T-helper 9 cell (primary cell): ENCODE data around the gene OR52A1.

Source experiments
- DNase-seq: peaks from one replicate; pipeline ENCODE4 v3.0.0-alpha.2; 2020

Gene OR52A1

DNA sequence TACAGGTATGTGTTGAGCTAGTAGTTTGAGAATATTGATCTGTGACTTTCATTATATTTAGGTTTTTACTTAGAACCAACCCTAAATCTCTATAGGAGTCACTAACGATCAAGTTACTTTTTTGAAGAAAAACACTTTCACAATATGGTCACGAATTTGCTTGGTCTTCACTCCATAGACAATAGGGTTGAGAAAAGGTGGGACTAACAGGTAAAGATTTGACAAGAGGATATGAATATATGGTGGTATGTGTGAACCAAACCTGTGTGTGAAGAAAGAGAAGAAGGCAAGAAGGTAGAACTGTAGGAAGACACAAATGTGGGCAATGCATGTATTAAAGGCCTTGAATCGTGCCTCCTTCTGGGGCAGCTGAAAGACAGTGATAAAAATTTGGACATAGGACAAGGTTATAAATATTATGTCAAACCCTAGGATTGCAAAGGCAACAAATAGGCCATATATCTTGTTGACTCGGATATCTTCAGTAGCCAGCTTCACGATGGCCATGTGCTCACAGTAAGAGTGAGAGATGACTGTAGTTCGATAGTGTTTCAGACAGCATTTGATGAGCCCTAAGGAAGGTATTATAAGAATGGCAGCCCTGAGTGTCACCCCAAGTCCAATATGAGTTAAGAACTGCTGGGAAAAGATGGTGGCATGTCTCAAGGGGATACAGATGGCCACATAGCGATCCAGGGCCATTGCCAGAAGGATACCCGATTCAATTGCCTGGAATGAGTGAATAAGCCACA lies 22.8 kb downstream of the OR52A1 start:
- DNase-seq = no peak

DNA sequence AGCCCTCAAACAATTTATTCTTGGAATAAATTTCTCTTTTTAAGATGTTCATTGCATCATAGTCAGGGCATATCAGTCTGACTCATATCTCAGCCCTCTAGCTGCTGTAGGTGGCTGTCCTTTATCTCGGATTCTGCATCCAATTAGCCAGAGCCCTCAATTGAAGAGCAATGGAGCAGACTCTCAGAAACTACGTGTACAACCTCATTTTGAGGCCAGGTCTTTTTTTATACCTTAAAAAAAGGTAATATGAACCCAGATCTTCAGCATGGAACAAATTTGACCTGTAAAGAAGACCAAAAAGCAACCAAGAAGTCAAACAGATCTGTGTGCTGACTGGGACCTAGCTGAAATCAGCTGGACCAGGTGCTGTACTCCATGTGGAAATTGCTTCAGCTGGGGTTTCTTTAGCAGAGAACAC lies 25.1 kb downstream of the OR52A1 start:
- DNase-seq = no peak

DNA sequence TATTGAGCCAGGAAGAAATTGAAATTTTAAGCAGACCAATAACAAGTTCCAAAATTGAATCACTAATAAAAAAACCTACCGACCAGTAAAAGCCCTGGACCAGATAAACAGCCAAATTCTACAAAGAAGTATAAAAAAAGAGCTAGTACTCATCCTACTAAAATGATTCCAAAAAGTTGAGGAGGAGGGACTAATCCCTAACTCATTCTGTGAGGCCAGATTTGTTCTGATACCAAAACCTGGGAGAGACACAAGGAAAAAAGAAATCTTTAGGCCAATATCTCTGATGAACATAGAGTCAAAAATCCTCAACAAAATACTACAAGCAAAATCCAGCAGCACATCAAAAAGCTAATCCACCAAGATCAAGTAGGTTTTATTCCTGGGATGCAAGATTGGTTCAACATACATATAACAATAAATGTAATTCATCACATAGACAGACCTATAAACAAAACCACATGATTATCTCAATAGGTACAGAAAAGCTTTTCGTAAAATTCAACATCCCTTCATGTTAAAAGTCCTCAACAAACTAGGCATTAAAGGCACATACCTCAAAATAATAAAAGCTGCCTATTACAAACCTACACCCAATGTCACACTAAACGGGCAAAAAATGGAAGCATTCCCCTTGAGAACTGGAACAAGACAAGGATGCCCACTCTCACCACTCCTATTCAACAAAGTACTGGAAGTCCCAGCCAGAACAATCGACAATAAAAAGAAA lies 29.5 kb downstream of the OR52A1 start:
- DNase-seq = no peak

DNA sequence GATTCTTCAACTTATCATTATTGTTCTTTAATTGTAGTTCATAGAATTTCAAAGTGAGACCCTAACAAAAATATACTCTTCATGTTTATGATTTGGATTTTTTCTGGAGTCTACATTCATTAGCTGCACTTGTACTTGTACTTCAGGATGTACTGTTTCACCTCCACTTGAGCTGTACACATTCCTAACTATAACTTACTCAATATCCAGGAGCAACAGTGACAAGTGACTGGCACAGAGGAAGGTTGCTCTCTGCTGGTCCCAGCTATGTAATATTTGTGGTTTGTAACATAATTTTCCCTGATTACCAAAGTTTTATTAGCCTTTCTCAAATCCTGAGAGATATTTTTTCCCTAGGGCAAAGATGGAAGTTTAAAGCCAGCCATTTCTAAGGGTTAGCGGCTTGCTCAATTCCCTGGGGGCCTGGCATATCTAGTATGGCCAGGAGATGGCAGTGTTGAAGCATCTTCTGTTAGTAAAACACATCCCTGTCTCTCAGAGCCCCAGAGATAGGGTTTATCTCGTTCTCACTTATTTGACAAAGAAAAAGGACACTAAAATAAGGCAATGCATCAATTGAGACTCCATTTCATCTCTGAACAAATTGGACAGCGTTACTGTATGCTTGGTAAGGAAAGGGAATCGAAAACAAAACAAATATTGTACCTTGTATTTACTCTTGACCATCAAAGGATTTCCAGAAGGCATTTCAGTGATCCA lies 30.6 kb downstream of the OR52A1 start:
- peak; percentile 1 for DNase-seq

DNA sequence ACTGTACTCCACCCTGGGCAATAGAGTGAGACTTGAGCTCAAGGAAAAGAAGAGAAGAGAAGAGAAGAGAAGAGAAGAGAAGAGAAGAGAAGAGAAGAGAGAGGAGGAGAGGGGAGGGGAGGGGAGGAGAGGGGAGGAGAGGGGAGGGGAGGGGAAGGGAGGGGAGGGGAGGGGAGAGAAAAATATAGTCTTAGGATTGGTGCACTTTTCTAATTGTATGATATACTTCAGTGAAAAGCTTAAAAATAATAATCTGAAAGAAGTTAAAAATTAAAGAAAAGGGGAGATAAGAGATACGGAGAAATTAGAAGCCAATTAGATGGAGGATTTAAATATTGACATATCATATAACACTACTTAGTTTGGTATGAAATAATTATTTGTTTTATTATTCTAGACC lies 35.7 kb downstream of the OR52A1 start:
- no peak for DNase-seq

DNA sequence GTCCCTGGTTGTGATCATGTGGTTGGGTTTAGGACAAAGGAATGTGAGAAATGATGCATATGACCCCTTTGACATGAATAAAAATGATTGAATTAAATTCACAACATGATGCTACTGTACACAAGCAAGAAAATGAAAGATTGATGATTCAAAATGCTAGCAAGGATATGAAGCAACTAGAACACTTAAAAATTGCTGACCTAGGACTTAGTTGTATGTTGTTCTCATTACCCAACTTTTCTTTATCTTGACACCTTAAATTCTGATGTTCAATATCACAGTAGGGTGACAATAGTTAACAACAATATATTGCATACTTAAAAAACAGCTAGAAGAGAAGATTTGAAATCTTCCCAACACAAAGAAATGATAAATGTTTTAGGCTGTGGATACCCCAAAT lies 37.0 kb downstream of the OR52A1 start:
- no peak for DNase-seq

DNA sequence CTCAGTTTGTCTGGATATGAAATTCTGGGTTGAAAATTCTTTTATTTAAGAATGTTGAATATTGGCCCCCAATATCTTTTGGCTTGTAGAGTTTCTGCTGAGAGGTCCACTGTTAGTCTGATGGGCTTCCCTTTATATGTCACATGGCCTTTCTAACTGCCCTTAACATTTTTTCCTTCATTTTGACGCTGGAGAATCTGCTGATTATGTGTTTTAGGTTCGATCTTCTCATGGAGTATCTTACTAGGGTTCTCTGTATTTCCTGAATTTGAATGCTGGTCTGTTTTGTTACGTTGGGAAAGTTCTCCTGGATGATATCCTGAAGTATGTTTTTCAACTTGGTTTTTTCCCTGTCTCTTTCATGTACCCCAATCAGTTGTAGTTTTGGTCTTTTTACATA lies 39.2 kb downstream of the OR52A1 start:
- no peak for DNase-seq

DNA sequence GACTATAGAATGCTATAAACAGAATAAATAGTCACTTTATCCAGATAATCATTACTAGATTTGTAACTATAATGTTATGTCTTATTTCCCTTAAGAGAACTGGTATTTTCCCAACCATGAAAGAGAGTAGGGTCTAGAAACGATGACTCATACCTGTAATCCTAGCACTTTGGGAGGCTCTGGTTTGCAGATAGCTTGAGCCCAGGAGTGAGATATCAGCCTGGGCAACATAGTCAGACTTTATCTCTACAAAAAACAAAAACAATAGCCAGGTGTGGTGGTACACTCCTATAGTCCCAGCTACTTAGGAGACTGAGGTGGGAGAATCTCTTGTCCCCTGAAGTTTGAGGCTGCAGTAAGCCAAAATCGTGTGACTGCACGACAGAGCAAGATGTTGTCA lies 47.3 kb downstream of the OR52A1 start:
- DNase-seq = no peak

DNA sequence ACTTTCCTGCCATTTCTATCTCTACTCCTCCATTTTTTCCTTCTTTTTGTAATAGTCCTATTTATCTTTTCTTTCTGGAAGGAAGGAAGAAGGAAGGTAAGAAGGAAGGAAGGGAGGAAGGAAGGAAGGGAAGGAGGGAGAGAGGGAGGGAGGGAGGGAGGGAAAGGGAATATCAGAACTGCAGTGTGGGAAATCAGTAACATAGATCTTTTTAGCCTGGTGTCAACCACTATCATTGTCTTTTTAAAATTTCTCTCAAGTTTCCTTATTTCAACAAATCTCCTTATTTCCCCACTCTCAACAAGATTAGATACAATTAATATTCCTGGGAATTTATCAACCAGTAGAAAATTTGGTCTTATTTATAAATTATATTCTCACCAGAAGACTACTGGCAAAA lies 51.5 kb downstream of the OR52A1 start:
- no peak for DNase-seq

DNA sequence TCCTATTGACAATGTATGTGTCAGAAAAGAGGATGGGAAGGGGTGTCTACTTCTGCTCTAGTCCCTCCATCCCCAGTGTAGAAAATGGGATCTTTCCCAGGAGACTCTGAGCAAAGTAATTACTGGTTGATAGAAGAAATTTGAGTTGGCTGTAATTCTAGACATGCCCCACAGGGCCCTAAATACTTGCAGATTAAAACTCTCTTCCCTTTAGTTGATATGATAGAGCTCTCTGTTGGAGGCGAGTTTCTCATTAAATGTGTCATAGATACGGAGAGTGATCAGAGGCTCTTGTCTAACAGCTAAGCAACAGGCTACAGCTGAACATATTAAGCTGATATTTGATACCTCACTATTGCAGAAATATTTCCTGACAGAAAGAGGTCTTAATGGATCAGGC lies 52.3 kb downstream of the OR52A1 start:
- no peak for DNase-seq

DNA sequence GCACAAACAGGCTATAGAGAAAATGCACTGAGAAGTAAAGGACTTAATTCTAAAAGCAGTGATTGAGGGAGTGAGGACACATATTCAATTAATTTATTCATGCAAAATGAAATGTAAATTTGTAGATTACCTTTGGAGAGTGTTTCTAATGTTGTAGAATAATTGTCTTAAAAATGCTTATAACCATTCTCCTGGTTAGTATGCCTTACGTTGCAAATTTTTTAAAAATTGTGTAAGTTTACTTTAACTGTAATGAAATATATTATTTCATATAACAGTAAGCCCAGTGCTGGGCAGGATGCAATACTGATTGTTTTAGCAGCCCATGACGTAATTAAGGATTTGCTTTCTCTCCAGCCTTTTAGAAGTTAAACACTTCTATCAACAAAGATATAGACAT lies 58.5 kb downstream of the OR52A1 start:
- DNase-seq = no peak
